ENCODE data around the gene PLAC8L1.
"Not testable (repeated sequence)": the region's sequence is repeated elsewhere in the genome, so short reads cannot be mapped to it uniquely, and the experiment has no call there.

The PLAC8L1 gene

GRCh38 chr5:146105477-146105876, at the start of gene PLAC8L1:
TSS of gene PLAC8L1 (minus strand) at chr5:146105577. CDS start at chr5:146104311, 1,266 bp downstream.
- H3K9ac ChIP-seq (ENCODE audit: low read length in 2 of 2) = no peak within 1 kb of the TSS
- H3K27me3 ChIP-seq (ENCODE audit: control insufficient read depth in 1 of 2, insufficient read depth in 2 of 2, low read length in 2 of 2) = no peaks in the 10 kb centered on the region
- H3K36me3 ChIP-seq (ENCODE audit: control insufficient read depth in 2 of 2, insufficient read depth in 2 of 2, low read length in 2 of 2) = peaks cover 2 to 5% of the 10 kb centered on the region in 2 donors
- no peaks in the 10 kb centered on the region for H3K9me3 ChIP-seq (ENCODE audit: control insufficient read depth in 2 of 2, low read length in 2 of 2)
- no peak within 1 kb of the TSS for H3K27ac ChIP-seq (ENCODE audit: low read length)
- H3K4me1 ChIP-seq (ENCODE audit: control insufficient read depth, insufficient read depth, low read length) = no peaks in the 10 kb centered on the region
- no peak within 1 kb of the TSS for H3K4me3 ChIP-seq (ENCODE audit: low read length in 2 of 2)

GRCh38 chr5:146151970-146152369, 46.6 kb upstream of the PLAC8L1 start:
- Histone ChIP-seq H3K9me3 (ENCODE audit: control insufficient read depth in 2 of 2, low read length in 2 of 2) (no peaks in the 10 kb centered on the region), H3K27ac (ENCODE audit: low read length) (no peak overlapping the region), H3K4me3 (ENCODE audit: low read length in 2 of 2) (no peak overlapping the region), H3K4me1 (ENCODE audit: control insufficient read depth, insufficient read depth, low read length) (no peaks in the 10 kb centered on the region), H3K36me3 (ENCODE audit: control insufficient read depth in 2 of 2, insufficient read depth in 2 of 2, low read length in 2 of 2) (peaks cover 42 to 43% of the 10 kb centered on the region in 2 donors), H3K27me3 (ENCODE audit: control insufficient read depth in 1 of 2, insufficient read depth in 2 of 2, low read length in 2 of 2) (no peaks in the 10 kb centered on the region), H3K9ac (ENCODE audit: low read length in 2 of 2) (no peak overlapping the region)

- no peak overlapping the region for H3K9ac ChIP-seq (ENCODE audit: low read length in 2 of 2)
- peak overlapping the region; percentile 41 for H3K27ac ChIP-seq (ENCODE audit: low read length)
- no peaks in the 10 kb centered on the region for H3K4me1 ChIP-seq (ENCODE audit: control insufficient read depth, insufficient read depth, low read length)
- H3K4me3 ChIP-seq (ENCODE audit: low read length in 2 of 2) = no peak overlapping the region
- peaks cover 13 to 23% of the 10 kb centered on the region in 2 donors for H3K36me3 ChIP-seq (ENCODE audit: control insufficient read depth in 2 of 2, insufficient read depth in 2 of 2, low read length in 2 of 2)
- H3K27me3 ChIP-seq (ENCODE audit: control insufficient read depth in 1 of 2, insufficient read depth in 2 of 2, low read length in 2 of 2) = no peaks in the 10 kb centered on the region
- H3K9me3 ChIP-seq (ENCODE audit: control insufficient read depth in 2 of 2, low read length in 2 of 2) = no peaks in the 10 kb centered on the region
These were observed 32.6 kb upstream of the PLAC8L1 start for GRCh38 chr5:146137967-146138403.

GRCh38 chr5:146130440-146131045, 25.2 kb upstream of the PLAC8L1 start:
- Histone ChIP-seq H3K9ac (ENCODE audit: low read length in 2 of 2) (no peak overlapping the region), H3K27me3 (ENCODE audit: control insufficient read depth in 1 of 2, insufficient read depth in 2 of 2, low read length in 2 of 2) (no peaks in the 10 kb centered on the region), H3K36me3 (ENCODE audit: control insufficient read depth in 2 of 2, insufficient read depth in 2 of 2, low read length in 2 of 2) (peaks cover 32 to 38% of the 10 kb centered on the region in 2 donors), H3K4me1 (ENCODE audit: control insufficient read depth, insufficient read depth, low read length) (no peaks in the 10 kb centered on the region), H3K9me3 (ENCODE audit: control insufficient read depth in 2 of 2, low read length in 2 of 2) (no peaks in the 10 kb centered on the region), H3K4me3 (ENCODE audit: low read length in 2 of 2) (no peak overlapping the region), H3K27ac (ENCODE audit: low read length) (no peak overlapping the region)

GRCh38 chr5:146126068-146126467, 20.7 kb upstream of the PLAC8L1 start:
- peaks cover 27 to 47% of the 10 kb centered on the region in 2 donors for H3K36me3 ChIP-seq (ENCODE audit: control insufficient read depth in 2 of 2, insufficient read depth in 2 of 2, low read length in 2 of 2)
- no peaks in the 10 kb centered on the region for H3K27me3 ChIP-seq (ENCODE audit: control insufficient read depth in 1 of 2, insufficient read depth in 2 of 2, low read length in 2 of 2)
- H3K9ac ChIP-seq (ENCODE audit: low read length in 2 of 2) = no peak overlapping the region
- no peaks in the 10 kb centered on the region for H3K9me3 ChIP-seq (ENCODE audit: control insufficient read depth in 2 of 2, low read length in 2 of 2)
- H3K4me3 ChIP-seq (ENCODE audit: low read length in 2 of 2) = no peak overlapping the region
- H3K27ac ChIP-seq (ENCODE audit: low read length) = no peak overlapping the region
- H3K4me1 ChIP-seq (ENCODE audit: control insufficient read depth, insufficient read depth, low read length) = no peaks in the 10 kb centered on the region

- Histone ChIP-seq H3K27me3 (ENCODE audit: control insufficient read depth in 1 of 2, insufficient read depth in 2 of 2, low read length in 2 of 2) (no peaks in the 10 kb centered on the region), H3K36me3 (ENCODE audit: control insufficient read depth in 2 of 2, insufficient read depth in 2 of 2, low read length in 2 of 2) (peaks cover 37 to 57% of the 10 kb centered on the region in 2 donors), H3K27ac (ENCODE audit: low read length) (no peak overlapping the region), H3K9ac (ENCODE audit: low read length in 2 of 2) (no peak overlapping the region), H3K4me3 (ENCODE audit: low read length in 2 of 2) (no peak overlapping the region), H3K4me1 (ENCODE audit: control insufficient read depth, insufficient read depth, low read length) (no peaks in the 10 kb centered on the region), H3K9me3 (ENCODE audit: control insufficient read depth in 2 of 2, low read length in 2 of 2) (no peaks in the 10 kb centered on the region)
These were observed 19.2 kb upstream of the PLAC8L1 start for GRCh38 chr5:146124580-146124979.

- not testable (repeated sequence) for H3K9ac ChIP-seq (ENCODE audit: low read length in 2 of 2); H3K9me3 ChIP-seq (ENCODE audit: control insufficient read depth in 2 of 2, low read length in 2 of 2); H3K4me1 ChIP-seq (ENCODE audit: control insufficient read depth, insufficient read depth, low read length); H3K27ac ChIP-seq (ENCODE audit: low read length); H3K4me3 ChIP-seq (ENCODE audit: low read length in 2 of 2); H3K27me3 ChIP-seq (ENCODE audit: control insufficient read depth in 1 of 2, insufficient read depth in 2 of 2, low read length in 2 of 2)
- peaks cover 32 to 59% of the 10 kb centered on the region in 2 donors for H3K36me3 ChIP-seq (ENCODE audit: control insufficient read depth in 2 of 2, insufficient read depth in 2 of 2, low read length in 2 of 2)
These were observed 16.1 kb upstream of the PLAC8L1 start for GRCh38 chr5:146121451-146121850.

- Histone ChIP-seq H3K4me1 (ENCODE audit: control insufficient read depth, insufficient read depth, low read length) (no peaks in the 10 kb centered on the region), H3K27me3 (ENCODE audit: control insufficient read depth in 1 of 2, insufficient read depth in 2 of 2, low read length in 2 of 2) (no peaks in the 10 kb centered on the region), H3K9me3 (ENCODE audit: control insufficient read depth in 2 of 2, low read length in 2 of 2) (no peaks in the 10 kb centered on the region), H3K27ac (ENCODE audit: low read length) (no peak overlapping the region), H3K36me3 (ENCODE audit: control insufficient read depth in 2 of 2, insufficient read depth in 2 of 2, low read length in 2 of 2) (peaks cover 28 to 54% of the 10 kb centered on the region in 2 donors), H3K4me3 (ENCODE audit: low read length in 2 of 2) (no peak overlapping the region), H3K9ac (ENCODE audit: low read length in 2 of 2) (no peak overlapping the region)
These were observed 12.9 kb upstream of the PLAC8L1 start for GRCh38 chr5:146118322-146118721.

GRCh38 chr5:146117216-146117615, 11.8 kb upstream of the PLAC8L1 start:
- H3K27me3 ChIP-seq (ENCODE audit: control insufficient read depth in 1 of 2, insufficient read depth in 2 of 2, low read length in 2 of 2); H3K9ac ChIP-seq (ENCODE audit: low read length in 2 of 2); H3K27ac ChIP-seq (ENCODE audit: low read length); H3K9me3 ChIP-seq (ENCODE audit: control insufficient read depth in 2 of 2, low read length in 2 of 2); H3K4me1 ChIP-seq (ENCODE audit: control insufficient read depth, insufficient read depth, low read length); H3K4me3 ChIP-seq (ENCODE audit: low read length in 2 of 2): not testable (repeated sequence)
- H3K36me3 ChIP-seq (ENCODE audit: control insufficient read depth in 2 of 2, insufficient read depth in 2 of 2, low read length in 2 of 2) = peaks cover 30 to 55% of the 10 kb centered on the region in 2 donors

- H3K27me3 ChIP-seq (ENCODE audit: control insufficient read depth in 1 of 2, insufficient read depth in 2 of 2, low read length in 2 of 2) = no peaks in the 10 kb centered on the region
- no peak overlapping the region for H3K9ac ChIP-seq (ENCODE audit: low read length in 2 of 2)
- no peaks in the 10 kb centered on the region for H3K9me3 ChIP-seq (ENCODE audit: control insufficient read depth in 2 of 2, low read length in 2 of 2)
- H3K27ac ChIP-seq (ENCODE audit: low read length) = no peak overlapping the region
- H3K4me1 ChIP-seq (ENCODE audit: control insufficient read depth, insufficient read depth, low read length) = no peaks in the 10 kb centered on the region
- no peak overlapping the region for H3K4me3 ChIP-seq (ENCODE audit: low read length in 2 of 2)
- H3K36me3 ChIP-seq (ENCODE audit: control insufficient read depth in 2 of 2, insufficient read depth in 2 of 2, low read length in 2 of 2) = peaks cover 22 to 46% of the 10 kb centered on the region in 2 donors
These were observed 11.0 kb upstream of the PLAC8L1 start for GRCh38 chr5:146116361-146116760.

- Histone ChIP-seq H3K9ac (ENCODE audit: low read length in 2 of 2) (no peak overlapping the region), H3K27ac (ENCODE audit: low read length) (no peak overlapping the region), H3K27me3 (ENCODE audit: control insufficient read depth in 1 of 2, insufficient read depth in 2 of 2, low read length in 2 of 2) (no peaks in the 10 kb centered on the region), H3K4me3 (ENCODE audit: low read length in 2 of 2) (no peak overlapping the region), H3K4me1 (ENCODE audit: control insufficient read depth, insufficient read depth, low read length) (no peaks in the 10 kb centered on the region), H3K36me3 (ENCODE audit: control insufficient read depth in 2 of 2, insufficient read depth in 2 of 2, low read length in 2 of 2) (peaks cover 8 to 13% of the 10 kb centered on the region in 2 donors), H3K9me3 (ENCODE audit: control insufficient read depth in 2 of 2, low read length in 2 of 2) (no peaks in the 10 kb centered on the region)
These were observed 7.1 kb upstream of the PLAC8L1 start for GRCh38 chr5:146112476-146112875.
